Kasumi-1 (cell line): ENCODE measurements around the gene CMSS1.

ENCODE experiments used
- DNase-seq, 2 experiments: peaks; one replicate each; lab custom pipeline; 2025; lab: John Stamatoyannopoulos, UW

Gene CMSS1

DNA sequence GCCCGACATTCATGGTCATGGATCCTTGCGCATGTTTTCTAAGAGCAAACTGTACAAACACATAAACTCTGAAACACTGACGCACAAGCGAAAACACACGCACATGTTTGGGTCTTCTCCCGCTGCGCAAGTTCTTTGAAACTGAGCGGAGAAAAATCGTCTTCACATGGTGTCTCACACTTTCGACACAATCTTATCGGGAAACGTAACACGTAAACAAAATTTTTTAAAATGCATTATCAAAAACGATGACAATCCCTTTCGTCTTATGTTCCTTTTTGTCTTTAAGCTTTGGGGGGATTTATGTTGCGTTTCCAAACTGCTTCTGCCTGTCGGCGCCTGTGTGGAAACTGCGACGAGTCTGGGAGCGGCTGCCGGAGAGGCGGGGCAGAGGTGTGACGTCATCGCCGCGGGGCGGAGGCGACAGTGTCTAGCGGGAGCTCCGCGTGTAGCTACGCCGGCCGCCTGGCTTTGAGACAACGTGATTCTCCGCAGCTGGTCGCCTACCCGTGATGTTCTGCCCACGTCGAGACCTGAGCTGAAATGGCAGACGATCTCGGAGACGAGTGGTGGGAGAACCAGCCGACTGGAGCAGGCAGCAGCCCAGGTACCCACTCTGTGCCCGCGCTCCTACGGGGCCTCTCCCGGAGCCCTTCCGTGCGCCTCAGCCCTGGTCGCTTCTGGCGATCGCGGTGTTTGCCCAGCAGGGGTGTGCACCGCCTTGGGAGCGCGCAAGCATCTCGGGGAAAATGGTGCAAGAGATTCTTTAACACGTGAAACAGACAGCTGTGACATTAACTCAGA lies at the start of gene CMSS1:
CMSS1 (plus strand) TSS at position 426 of the 804 bp plus-strand sequence.
- DNase-seq, result peak; percentile 92 to 93

DNA sequence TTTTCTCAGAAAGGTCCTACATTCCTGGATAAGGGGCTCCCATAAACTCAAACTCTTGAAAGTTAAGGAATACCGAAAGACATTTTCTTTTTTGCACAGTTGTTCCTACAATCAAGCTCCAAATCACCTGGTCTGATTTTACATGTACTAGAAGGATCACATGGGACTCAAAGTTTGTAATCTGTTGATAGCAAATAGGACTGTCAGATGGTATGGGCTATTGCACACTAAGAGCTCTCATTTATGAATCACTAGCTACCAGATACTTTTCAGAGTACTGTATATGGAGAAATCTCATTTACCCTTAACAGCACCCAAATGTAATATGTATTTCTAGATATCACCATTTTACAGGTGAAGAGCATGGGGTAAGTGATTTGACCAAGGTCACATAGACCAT lies 49.5 kb upstream of the CMSS1 start:
- no peak for DNase-seq

DNA sequence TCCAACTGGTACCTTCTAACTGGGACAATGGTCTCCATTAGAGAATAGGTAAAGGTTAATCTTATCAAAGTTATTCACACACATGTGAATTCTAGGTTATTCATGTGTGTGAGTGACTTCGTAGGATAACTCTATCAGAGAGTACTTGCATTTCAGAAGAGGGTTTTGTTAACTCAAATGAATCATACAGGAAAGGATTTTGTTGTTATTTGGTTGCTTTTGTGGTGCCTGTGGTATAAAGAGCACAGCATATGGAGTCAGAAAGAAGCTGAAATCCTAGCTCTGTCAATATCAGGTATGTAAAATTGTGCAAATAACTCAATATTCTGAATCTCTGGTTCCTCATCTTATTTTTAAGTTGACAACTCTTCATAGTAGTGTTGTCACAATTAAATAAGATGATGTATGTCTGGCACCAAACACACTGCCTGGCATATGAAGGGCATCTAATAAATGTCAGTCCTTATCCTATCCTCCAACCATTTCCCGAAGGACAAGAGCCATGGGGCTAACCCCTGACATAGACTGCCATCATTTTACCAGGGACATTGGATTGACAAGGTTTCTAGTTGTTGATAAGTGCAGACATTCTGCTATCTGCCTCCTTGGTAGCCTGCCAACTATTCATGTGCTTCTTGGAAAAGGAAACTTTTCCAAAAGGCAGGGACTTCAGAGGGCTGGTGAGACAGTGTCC lies 48.7 kb upstream of the CMSS1 start:
- no peak for DNase-seq

DNA sequence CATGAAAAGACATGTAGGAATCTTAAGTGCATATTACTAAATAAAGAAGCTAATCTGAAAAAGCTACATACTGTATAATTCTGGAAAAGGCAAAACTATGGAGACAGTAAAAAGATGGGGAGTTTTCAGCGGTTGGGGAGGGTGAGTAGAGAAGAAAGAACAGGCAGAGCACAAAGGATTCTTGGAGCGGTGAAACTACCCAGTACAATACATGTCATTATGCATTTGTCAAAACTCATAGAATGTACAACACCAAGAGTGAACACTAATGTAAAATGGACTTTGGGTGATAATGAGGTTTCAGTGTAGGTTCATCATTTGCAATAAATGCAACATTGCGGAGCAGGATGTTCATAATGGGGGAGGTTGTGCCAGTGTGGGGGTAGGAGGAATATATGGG lies 45.5 kb upstream of the CMSS1 start:
- no peak for DNase-seq

DNA sequence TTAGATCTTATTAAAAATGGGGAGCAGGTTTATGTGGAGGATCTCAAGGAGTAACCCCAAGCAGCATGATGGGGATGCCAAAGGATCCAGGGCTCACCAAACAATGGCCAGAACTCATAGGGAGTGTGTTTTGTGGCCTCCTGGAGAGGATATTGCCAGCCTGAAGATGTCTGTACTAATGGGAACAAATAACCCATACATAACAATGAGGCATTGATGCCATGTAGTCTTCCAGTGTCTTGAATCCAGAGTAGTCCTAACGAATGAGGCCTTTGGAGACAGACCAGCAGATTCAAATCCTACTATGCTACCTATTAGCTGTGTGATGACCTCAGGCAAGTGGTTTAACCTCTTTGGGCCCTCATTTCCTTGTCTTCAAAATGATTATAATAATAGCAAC lies 45.0 kb upstream of the CMSS1 start:
- DNase-seq, result no peak

DNA sequence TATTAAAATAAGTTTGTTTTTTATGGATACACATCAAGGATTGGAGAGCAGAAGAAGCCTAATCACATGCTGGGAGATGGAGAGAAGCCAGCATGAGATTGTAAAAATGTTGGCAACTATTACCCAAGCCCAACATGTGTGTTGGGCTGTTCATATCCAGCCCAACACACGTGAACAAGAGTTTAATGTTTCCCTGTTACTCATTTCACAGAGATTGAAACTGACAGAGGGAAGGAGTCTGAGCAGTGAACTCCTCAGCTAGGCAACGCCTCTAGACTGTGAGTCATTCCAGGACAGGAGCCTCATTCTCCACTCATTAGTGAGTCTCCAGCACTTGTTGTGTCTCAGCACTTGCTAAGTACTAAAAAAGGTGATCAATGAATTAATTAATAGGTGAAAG lies 43.2 kb upstream of the CMSS1 start:
- no peak for DNase-seq

DNA sequence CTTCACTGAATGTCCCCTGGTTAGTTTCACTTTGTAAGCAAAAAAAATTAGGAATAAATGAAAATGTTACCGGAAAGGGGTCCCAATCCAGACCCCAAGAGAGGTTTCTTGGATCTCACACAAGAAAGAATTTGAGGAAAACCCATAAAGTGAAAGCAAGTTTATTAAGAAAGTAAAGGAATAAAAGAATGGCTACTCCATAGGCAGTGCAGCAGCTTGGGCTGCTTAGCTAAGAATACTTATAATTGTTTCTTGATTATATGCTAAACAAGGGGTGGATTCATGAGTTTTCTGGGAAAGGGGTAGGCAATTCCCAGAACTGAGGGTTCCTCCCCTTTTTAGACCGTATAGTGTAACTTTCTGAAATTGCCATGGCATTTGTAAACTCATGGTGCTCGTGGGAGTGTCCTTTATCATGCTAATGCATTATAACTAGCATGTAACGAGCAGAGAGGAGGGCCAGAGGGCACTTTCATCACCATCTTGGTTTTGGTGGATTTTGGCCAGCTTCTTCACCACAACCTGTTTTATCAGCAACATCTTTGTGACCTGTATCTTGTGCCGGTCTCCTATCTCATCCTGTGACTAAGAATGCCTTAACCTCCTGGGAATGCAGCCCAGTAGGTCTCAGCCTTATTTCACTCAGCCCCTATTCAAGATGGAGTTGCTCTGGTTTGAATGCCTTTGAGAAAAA lies 41.0 kb upstream of the CMSS1 start:
- DNase-seq, result no peak

DNA sequence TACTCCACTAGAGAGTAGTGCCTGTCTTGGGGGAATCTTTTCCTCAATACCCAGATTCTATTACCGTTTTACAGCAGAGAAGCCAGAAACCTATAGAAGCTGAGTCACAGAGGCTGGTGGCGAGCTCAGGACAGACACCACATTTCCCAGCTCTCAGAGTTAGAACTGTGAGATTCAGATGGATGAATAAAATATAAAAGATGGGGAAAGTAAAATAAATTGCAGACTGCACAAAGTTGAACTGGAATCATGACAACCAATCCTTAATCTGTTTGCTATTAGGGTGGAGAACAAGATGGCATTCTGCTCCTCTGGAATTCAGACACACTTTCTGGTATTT lies 40.5 kb upstream of the CMSS1 start:
- no peak for DNase-seq

DNA sequence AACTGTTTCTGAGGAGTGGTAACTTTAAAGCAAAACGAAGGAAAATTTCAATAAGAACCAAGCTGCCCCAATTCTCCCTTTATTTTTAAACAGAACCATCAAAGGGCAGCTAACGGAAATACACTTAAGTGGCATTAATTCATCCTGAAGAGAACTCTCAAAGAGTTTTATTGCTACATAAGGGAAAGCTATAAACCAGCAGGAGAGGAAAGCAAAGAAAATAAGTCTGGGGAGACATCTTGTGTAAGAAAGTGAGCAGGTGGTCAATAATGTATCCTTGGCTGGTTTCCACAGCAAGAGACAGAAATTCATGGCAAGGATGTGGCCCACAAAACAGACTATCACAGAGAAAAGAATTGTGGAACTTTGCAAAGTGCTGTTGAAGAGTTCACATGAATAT lies 40.0 kb upstream of the CMSS1 start:
- DNase-seq, result no peak

DNA sequence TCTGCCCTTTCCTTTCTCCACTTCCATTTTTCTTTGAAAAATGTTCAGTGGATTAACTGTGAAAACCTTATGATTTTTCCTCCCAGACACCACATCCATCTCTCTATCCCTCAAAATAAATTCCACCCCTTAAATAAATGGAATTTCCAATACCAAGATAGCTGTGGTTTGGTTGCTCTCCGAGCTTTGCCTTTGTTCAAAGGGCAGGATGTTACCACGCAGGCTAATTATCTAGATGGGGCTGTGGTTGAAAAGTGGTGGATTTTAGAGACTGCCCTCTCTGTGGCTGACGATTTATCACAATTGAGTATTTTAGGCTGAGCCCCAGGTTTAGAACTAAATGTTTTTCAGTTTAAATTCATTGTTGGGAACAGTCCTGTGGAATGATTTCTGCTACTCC lies 36.9 kb upstream of the CMSS1 start:
- DNase-seq, result no peak

DNA sequence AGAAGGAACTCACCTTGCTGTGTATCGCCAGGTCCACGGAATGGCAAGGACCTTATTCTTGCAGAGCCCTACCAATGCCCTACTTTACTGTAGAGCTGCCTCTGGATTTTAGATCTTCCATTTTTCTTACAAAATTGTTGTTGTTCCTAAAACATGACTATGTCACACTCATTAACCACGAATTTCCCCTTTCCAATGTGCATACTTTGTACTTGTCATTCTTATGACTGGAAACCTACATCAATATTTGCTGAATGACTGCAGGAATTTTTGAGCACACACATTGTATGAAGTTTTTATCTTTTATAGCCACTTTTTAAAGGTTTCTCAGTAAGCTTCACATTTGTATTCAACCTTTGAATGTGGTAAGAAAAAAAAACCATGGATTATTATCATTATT lies 35.9 kb upstream of the CMSS1 start:
- peak; percentile 13 to 38 for DNase-seq

DNA sequence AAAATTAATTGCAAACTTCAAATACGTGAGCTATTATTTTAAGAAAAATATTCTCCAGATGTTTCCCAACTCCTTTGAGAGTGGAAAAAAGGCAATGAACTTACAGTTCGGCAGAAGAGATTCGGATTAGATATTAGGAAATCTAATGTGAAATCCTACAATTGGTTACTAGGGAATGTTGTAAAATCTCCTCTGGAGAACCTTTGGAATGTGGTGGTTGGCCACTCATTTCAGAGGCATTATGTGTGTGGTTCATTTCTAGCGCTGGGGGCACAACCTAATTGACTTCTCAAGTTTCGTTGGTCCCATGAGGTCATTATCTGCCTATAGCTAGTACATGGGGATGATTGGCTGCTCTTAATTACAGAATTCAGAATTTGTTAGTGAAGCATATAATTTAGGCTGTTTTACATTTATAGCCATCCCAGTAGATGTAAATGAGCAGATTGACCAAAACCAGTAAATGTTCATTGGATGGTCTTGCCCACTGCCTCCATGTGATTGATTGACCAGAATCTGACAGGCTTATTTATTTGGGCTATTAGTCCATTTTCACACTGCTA lies 34.6 kb upstream of the CMSS1 start:
- no peak for DNase-seq

DNA sequence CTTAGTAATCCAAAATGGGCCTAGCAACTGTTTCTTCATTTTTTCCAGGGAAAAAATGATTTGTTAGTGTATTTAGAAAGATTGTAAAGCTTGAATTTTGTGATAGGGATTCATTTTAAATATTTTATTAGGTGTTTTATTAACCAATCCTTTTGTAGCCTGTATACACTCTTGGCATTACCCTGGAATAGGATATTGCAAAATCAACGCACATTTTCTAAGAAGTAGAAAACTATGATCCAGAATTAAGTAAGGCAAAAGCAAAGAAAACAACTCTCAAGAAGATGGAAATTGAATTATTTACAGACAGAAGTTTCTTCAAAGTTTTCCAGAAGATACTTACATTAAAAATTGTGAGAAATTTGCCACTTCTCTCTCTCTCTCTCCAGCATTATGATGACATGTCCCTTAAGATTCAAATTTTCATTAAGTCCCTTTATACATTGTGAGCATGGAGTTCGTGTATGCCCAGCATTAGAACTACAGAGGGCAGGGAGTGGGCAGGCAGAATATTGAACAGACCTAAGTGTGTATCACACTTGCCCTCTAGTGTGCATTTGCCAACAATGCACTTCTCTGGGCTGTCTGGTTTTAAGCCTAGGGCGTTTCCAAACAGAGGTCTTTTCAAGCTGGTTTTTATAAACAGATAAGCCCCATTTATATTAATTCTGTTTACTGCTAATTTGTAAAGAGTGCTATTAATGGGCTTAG lies 28.5 kb upstream of the CMSS1 start:
- DNase-seq, result peak; percentile 78 to 79

DNA sequence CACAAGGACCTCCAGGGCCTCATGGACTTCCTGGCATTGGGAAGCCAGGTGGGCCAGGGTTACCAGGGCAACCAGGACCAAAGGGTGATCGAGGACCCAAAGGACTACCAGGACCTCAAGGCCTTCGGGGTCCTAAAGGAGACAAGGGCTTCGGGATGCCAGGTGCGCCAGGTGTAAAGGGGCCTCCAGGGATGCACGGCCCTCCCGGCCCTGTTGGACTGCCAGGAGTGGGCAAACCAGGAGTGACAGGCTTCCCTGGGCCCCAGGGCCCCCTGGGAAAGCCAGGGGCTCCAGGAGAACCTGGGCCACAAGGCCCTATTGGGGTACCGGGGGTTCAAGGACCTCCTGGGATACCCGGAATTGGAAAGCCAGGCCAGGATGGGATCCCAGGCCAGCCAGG lies 23.2 kb upstream of the CMSS1 start:
- no peak for DNase-seq

DNA sequence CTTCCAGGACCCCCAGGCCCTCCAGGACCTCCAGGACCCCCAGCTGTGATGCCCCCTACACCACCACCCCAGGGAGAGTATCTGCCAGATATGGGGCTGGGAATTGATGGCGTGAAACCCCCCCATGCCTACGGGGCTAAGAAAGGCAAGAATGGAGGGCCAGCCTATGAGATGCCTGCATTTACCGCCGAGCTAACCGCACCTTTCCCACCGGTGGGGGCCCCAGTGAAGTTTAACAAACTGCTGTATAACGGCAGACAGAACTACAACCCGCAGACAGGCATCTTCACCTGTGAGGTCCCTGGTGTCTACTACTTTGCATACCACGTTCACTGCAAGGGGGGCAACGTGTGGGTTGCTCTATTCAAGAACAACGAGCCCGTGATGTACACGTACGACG lies 22.1 kb upstream of the CMSS1 start:
- no peak for DNase-seq

DNA sequence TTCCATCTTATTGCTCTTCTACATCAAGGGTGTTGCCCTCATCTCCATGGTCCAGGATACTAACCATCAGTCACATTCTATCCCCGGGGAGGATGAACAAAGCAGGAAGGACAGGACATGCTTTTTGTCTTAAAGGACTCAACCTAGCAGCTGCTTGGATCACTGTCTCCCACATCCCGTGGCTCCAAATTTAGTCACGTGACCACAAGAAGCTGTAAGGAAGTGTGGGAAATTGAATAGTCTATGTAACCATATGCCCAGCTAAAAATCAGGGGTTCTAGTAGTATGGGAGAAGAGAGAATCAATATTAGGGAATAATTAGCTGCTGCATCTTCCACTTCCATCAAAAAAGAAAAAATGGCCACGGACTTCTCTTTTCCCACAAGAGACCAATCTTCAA lies 18.2 kb upstream of the CMSS1 start:
- no peak for DNase-seq

DNA sequence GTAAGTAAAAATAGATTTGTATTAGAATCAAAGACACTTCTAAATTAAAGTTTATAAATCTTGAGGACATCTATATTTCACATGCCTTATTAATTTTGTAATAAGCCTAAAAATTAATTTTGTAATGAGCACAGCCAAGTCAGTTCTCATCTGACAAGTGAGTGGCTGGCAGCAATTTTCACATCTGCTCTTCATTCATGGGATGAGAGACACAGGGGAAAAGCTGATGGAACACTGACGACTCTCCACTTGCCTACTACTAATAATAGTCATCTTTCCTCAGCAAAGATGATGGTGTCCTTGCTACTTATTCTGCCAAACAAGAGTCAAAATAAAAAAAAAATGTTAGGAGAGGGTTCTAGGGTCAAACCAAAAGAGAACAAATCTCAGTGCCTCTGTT lies 14.4 kb upstream of the CMSS1 start:
- DNase-seq, result no peak

DNA sequence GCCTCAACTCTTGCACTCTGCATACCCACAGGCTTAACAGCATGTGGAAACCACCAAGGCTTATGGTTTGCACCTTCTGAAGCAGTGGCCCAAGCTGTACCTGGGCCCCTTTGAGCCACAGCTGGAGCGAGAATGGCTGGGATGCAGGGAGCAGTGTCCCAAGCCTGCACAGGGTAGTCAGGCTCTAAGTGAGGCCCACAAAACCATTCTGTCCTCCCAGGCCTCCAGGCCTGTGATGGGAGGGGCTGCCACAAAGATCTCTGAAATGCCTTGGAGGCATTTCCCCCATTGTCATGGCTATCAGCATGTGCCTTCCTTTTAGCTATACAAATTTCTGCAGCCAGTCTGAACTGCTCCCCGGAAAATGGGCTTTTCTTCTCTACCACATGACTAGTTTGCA lies 12.5 kb upstream of the CMSS1 start:
- DNase-seq, result no peak

DNA sequence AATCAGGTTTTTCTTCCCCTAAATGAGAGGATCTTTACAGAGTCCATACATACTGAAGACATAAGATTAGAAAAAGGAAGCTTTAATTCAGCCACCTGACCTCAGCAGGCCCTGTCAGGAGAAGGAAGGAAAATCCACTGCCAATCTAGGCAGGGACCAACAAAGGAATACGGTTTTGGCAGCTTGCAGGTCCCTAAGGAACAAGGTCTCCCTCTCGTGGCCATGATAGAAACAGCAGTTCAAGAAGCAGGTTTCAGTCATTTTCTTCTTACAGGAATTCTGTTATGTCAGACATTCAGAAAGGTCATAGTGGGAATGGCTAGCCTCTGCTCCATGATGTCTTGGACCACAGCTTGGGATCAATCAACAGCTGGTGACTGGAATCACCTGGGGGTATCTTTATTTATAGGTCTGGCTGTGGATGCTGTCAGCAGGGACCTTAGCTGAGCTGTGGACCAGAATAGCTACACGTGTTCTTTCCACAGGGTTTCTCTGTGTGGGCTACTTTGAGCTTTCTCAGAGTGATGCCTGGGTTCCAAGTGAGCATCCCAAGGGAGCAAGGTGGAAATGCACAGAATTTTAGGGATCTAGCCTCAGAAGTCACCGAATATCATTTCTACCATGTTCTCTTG lies 9.4 kb upstream of the CMSS1 start:
- peak; percentile 48 to 76 for DNase-seq

DNA sequence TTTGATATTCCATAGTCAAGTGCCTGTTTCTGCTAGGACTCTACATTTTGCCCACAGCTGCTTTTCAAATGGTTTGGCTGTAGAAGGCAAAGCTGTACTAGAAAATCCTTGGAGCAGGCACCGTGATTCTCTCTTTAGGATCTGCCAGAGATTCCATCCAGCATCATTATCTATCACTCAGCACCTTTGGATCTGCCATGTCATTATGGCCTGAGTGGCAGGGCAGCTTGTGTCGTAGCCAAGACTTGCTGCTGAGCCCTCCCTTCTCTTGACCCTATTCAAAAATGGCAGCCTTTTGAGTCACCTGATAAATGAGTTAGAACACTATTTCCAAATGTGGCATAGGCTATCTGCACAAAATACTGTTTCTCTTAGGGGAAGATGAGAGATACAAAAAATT lies 8.1 kb upstream of the CMSS1 start:
- DNase-seq, result no peak

DNA sequence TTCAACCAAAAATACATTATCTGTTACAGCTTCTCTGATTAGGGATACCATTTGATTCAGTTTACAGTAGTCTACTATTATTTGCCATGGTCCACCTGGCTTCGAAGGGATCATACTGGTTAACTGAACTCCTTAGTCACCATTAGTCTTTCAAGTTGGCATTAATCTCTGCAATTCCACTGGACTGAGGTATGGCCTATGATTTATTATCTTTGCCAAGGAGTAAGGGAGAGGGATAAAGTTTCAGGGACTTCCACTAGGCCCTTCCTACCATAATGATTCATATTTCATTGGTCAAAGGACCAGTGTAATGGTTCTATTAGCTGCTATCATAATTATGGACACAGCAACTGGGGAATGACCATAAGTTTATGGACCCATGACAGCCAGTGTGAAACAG lies 7.3 kb upstream of the CMSS1 start:
- no peak for DNase-seq

DNA sequence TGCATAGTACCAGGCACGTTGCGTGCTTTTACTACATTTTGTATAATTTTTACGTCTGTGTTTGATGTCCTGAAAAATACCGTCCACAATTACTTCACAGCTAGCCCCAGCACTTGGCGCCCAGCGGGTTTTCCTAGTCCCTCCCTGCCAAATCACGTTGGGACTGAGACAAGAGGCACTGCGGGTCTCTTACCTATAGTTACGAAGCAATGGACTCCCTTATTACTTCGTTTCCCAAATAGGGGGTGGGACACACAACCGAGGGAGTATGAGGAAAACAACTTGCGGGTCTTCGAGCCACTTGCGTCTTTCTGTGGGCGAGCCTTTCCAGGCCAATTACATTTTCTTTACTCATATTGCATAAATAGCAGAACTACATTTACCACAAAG lies 620 bp upstream of the CMSS1 start:
- DNase-seq, result no peak
